ENCODE measurements around the gene MYOM3.

- TF ChIP-seq ELF3 (CRISPR knock-in tag; IDR thresholded peaks at IDR 0.05) (0 out of 2 replicates have a peak, but pooled peaks have one; percentile 15), NR2C2 (CRISPR knock-in tag; IDR thresholded peaks at IDR 0.05; ENCODE audit: borderline replicate concordance) (no peak), ZNF580 (CRISPR knock-in tag; IDR thresholded peaks at IDR 0.05; ENCODE audit: borderline replicate concordance, low read depth) (no peak), TCF7 (IDR thresholded peaks at IDR 0.05; ENCODE audit: low read depth) (no peak), ZNF280D (CRISPR knock-in tag; IDR thresholded peaks at IDR 0.05) (no peak), SOX5 (CRISPR knock-in tag; IDR thresholded peaks at IDR 0.05; ENCODE audit: borderline replicate concordance) (no peak), POLR2A (IDR thresholded peaks at IDR 0.05; ENCODE audit: insufficient read depth in 1 of 2, low read depth in 2 of 2, low read length in 2 of 2) (peak in 1 of 2 experiments; percentile 54; a peak in 1 of 4 replicates), CTCF (CRISPR knock-in tag; IDR thresholded peaks at IDR 0.05) (no peak), FOXM1 (CRISPR knock-in tag; IDR thresholded peaks at IDR 0.05) (no peak), FOSL2 (CRISPR knock-in tag; IDR thresholded peaks at IDR 0.05) (peak; percentile 78), MAX (IDR thresholded peaks at IDR 0.05) (no peak), STAT6 (CRISPR knock-in tag; IDR thresholded peaks at IDR 0.05; ENCODE audit: borderline replicate concordance) (no peak), RAD21 (CRISPR knock-in tag; IDR thresholded peaks at IDR 0.05) (no peak)
Observed at GRCh38 chr1:24117722-24118409, 5.9 kb upstream of the MYOM3 start.

Data from HepG2 (cell line).